DMS 273 (cell line): ENCODE measurements around the gene TTC21A.

Experiments used
- DNase-seq: peaks from one replicate; lab custom pipeline; 2025; ENCODE audit not compliant: unreplicated experiment; lab: John Stamatoyannopoulos, UW

The TTC21A gene

DNA sequence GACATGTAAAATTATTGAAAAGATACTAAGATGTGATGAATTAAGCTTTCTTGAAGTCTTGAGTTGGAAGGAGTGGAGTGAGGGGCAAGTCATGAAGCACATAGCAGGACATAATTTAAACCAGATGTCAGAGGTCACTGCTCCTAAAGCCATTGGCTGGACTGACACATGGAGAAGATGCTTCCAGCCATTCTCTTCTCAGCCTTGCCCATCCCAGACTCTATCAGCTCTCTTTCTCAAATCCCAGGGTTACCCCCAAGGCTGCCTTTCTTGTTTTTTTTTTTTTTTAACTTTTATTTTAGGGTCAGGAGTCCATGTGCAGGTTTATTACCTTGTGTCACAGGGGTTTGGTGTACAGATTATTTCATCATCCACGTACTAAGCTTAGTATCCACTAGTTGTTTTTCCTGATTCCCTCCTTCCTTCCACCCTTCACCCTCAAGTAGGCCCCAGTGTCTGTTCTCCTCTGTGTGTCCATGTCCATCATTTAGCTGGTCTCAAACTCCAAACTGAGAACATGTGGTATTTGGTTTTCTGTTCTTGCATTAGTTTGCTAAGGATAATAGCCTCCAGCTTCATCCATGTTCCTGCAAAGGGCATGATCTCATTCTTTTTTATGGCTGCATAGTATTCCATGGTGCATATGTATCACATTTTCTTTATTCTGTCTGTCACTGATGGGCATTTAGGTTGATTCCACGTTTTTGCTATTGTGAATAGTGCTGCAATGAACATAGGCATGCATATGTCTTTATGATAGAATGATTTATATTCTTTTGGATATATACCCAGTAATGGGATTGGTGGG is 66.0 kb downstream of the TTC21A start:
- DNase-seq, result no peak

DNA sequence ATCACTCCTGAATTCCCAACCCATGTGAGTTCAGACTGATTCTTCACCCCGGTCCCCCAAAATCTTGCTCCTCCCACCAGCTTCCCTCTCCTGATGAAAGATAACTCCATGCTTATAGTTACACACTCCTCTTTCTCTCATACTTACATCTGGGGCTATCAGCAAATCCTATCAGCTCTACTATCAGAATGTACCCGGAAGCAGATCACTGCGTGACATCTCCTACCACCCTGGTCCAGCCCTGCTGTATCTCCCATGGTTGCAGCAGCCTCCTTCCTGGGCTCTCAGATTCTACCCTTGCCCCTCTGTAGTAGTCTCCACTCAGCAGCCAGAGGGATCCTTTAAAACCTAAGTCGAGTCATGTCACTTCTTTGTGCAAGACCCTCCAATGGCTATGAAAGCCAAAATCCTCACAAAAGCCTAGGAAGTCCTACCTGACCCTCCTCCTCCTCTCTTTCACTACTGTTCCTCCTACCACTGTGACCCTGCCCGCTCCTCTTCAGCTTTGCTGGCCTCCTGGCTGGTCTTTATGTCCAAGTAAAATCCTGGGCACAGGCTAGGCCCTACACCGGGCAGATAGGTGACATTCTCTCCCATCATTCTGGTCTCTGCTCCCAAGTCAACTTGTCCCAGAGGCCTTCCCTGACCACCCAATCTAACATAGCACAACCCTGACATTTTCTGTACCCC is 68.7 kb downstream of the TTC21A start:
- DNase-seq, result peak; percentile 18

DNA sequence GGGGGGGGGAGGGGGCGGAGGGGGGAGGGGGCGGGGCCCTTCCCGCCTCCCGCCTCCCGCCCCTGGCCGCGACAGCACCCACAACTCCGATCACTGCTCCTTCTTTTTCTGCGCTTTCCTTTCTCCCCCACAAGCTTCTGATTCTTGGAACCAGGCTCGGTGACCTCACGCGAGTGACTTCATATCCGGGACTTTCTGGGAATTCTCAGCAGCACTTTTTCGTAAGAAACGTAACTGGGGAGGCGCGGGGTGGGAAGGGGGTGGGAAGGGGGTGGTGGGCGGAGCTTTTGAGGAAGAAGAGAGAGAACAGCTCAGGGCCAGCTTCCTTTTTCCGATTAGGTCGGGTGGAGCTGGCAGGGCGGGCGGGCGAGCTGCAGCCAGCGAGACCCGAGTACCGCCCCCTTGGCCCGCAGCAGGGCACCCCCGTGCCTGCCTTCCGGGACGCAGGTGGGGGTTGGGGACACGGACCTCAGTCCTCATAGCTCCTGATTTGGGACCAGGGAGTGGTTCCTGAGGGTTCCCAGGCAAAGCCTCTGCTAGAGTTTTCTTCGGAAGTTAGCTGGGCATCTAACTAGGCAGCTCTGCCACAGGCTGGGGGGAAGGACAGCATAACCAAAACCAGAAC is 70.3 kb downstream of the TTC21A start:
- peak; percentile 89 for DNase-seq

DNA sequence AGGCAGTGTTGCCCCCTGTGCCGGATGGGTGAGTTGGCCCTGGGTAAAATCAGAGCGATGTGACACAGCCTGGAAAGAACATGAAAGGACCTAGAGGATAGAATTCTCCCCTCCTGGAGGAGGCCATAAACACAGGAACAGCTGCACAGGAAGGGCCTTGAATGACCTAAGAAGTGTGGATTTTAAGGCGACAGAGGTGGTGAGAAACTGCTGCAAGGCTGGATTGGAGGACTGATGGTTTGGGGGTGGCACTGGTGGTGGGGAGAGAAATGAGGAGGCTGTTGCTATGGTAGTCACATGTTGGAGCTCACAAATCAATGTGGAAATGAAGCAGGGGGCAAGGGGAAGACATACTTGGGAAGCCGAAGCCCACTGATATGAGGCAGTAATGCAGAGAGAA is 71.1 kb downstream of the TTC21A start:
- peak; percentile 72 for DNase-seq

DNA sequence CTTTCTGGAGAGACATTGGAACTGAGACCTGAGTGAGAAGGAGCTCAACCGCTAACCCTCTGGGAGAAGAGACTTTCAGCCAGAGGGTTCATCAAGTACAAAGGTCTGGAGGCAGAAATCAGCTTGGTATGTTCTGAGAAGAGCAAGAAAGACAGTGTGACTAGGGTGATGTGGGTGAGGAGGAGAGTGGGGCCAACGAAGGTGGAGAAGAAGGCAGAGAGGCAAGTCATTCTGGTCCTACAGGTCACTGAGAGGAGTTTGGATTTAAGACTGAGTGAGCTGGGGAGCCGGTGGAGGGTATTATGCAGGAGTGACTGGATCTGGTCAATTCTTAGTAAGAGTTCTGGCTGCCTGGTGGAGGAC is 72.7 kb downstream of the TTC21A start:
- DNase-seq, result no peak

DNA sequence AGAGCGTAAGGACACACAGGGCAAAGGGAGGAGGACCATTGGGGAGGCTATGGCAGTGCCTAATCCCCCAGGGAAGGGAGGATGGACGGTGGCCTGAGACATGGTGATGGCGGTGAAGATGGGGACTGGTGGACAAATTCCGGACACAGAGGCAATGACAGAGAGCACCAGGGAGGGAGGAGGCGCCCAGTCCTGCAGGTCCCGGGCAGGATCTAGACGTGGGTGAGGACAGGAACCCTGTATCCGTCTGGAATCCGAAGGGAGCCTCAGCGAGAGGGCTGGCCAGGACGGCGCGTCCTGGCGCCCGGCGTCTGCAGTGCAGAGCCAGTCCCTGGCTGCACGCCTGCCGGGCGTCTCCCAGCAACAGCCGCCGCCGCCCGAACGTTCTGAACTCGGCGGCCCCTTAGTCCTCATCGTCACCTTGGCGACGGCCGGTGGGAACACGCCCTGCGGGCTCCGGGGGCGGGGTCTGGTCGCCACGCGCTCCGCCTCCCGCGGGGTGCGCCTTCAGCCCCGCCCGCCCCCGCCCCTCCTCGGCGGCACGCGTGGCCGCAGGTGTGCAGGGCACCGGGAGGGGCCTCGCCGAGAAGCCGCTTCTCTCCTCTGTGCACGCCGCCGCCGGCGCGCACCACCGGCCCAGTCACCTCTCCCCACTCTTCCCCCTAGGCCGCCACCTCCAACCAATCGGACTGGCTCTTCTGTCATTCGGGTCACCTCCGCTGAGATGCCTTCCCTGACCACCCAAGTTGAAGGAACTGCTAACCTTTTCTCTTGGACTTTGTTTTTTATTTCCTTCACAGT is 73.3 kb downstream of the TTC21A start:
- peak; percentile 95 for DNase-seq

DNA sequence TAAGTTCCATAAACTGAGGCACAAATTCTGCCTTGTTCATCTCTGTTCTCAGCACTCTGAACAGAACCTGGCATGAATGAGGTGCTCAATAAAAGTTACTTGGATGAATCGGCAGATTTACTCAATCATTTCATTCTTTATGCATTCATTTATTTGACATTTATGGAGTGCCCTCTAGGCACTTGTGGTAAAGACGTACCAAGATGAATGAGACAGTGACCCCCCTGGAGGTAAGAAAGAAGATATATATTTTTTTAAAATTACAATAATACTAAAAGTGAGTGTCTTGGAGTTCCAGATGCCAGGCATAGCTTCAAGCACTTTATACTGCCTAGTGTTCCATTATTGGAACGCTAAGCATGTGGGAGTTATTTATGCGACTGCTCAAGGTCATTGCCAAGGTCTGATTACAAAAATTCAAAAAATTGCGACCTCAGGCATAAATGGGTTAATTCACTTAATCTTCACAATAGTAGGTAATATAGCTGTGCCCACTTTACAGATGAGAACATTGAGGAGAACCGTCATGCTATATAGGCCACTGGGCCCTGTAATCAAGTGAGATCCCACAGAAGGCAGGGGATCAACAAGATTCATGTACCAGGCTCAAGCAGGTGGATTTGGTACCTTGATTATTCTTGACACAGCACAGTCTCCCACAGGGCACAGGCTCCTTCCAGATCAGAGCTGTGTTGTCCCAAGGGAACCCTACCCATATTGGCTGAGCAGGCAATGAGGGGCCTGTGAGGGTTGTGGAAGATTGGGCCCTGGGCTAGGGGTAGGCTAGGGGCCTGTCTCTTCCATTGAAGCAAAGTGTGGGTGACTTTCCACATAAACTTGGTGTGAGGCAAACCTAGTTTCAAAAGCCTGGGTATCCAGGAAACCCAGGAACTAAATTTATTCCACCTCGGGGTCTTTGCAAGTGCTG is 74.2 kb downstream of the TTC21A start:
- DNase-seq, result no peak

DNA sequence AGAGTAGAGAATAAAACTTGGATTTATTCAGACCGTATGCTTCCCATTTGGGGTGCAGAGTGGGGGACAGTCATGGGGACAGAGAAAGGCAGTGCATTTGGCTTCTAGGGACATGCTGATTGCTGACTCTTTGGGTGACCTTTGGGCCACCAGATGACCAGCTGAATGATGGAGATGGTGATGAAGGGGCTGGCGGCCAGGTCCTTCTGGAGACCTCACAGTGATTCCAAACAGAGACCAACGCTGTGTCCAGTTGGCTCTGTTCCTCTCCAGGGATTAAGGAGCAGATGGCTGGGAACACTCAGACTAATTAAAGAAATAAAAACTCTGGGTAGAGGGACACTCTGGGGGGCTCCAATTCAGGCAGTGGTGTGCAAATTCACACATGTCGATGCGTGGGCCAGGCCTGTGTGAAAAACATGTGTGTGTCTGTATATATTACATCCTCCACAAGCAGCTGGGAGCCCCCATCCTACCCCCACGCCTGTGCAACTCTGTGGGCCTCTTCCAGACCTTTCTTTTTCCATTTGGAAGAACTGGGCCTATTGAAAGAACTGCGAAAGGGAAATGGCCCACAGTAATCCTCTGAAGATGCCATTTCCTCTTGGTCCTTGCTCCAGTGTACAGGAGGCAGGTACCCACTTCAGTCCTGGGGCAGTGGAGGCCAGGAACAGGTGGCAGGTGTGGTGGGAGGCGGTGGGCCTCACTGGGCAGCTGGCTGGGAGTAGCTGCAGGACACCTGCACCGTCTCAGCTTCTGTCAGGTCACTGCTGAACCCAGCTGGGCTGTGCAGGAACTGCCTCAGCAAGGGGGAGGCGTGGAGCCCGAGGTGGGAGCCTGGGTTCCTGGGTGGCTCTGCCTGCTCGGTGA is 76.0 kb downstream of the TTC21A start:
- peak; percentile 75 for DNase-seq

DNA sequence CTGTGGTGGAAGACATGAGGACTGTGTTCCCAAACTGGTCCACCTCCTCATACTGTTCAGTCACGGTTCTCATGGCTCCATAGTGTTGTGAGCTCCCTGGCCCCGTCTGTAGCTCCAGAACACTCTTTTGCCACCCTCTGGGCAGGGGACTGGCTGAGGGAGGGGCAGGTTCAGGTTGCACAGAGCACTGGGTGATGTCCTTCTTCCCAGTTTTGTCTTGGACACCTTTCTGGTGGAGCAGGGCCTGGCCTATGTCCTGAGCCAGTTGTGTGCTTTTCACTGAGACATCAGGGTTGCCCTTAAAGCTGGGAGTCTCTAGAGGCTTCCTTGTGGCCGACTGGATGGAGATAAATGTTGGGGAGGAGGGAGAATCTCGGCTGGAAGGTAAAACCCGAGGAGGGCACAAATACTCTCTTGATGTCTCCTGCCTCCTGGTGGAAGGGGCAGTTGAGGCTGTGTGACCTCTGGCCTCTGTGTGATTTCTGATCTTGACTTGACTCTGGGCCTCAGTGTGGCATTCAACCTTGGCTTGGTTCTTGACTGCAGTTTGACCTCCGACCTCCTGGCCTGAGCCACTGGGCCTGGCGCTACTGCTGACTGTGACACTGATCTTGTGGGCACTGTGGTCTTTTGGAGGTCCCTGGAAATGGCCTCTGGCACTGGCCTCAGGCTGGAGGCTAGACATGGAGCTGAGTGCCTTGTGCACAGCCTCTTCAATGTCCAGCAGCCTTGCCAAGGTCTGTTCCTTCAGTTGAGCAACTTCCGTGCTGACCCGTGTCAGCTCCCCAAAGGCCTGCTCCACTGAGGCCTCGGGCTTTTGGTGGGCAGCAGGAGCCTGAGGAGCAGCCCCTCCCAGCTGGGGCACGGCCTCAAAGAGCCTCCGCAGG is 76.8 kb downstream of the TTC21A start:
- no peak for DNase-seq

DNA sequence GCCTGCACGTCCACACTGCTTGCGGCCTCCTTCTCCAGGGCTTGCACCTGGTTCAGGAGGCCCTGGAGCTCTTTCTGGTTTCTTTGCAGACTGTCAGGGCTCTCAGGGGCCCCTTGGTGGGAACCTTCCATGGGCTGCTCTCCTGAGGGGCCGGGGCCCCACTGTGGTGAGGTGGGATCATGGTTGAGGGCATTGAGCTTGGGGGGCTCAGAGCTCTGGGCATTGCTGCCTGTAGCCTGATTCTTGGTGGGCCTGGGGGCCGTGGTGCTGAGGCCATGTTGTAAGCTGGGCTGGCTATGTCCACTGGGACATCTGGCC is 77.4 kb downstream of the TTC21A start:
- no peak for DNase-seq

DNA sequence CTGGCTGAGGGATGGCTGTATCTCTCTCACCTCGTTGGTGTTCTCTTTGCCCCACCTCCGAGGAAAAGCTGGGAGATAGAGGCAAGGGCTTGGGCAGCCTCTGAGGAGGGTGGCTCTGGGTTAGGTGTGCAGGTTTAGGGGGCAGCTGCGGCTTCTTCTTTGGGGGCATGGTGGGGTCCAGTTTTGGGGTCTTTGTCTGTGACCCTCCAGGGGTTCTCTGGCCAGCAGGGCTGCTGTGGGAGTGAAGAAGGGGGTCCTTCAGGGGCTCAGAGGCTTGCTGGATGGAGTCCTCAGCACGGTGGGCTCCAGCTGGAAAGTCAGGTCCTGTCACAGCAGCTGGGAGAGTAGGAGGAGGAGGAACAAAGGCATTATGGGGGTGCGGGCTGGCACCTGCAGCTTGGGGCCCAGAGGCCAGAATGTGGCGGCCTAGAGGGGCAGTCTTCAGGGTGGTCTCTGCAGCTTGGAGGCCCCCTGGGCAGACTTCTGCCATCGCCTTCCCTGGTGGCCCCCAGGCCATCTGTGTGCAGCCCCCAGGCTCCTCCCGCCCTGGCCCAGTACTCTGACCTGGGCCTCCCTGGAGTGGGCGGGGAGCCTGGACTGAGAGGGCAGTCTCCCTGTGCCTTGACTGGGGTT is 78.0 kb downstream of the TTC21A start:
- DNase-seq, result no peak

DNA sequence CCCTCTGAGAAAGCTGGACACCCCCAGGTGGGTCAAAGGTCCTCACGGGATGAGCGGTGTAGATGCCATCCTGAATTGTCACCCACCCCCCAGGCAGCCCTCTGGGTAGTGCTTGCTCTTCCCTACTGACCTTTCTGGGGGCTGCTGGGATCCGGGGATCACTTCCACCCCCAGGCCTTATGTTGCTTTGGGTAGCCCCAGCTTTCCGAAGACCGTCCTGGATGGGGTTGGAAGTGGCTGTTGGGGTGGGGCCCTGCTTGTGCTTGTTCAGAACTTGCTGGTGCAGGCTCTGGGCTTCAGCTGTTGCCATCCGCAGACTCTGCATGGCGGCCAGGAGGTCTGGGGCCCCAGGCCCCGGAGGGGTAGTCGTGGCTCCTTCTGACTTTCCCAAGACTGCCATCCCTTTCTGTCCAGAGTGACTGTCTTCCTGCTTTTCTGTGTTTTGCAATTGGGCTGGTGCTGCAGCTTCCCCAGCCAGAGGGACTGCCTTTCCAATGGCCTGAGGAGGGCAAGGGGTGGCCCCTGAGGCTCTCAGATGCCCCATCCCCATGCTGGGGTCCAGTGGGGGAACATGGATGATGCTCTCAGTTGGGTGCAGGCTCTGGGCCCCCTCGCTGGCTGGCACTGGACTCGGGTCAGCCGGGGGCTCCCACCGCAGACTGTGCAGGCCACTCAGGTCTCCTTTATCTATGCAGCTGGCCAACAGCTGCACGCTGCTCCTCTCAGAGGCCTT is 78.6 kb downstream of the TTC21A start:
- DNase-seq, result no peak

DNA sequence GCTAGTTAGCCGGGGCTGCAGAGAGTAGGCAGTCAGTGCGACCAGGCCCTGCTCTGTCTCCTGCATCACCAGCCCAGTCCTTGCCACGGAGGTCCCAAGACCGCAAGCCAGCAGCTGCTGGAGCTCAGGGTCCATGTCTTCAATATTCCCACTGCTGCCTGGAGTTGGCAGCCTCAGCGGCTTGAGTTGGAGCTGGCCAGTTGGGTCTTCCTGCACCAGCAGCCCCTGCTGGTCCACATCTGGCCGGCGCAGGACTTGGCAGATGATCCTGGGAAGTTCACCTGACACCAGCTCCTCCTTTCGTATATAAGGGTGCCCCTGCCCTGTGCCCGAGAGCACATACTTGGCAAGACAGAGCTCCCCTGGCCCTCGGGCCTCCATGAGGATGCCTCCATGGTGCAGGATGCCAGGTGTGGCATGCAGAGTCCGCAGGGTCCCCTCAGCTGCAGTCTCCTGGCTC is 79.2 kb downstream of the TTC21A start:
- no peak for DNase-seq

DNA sequence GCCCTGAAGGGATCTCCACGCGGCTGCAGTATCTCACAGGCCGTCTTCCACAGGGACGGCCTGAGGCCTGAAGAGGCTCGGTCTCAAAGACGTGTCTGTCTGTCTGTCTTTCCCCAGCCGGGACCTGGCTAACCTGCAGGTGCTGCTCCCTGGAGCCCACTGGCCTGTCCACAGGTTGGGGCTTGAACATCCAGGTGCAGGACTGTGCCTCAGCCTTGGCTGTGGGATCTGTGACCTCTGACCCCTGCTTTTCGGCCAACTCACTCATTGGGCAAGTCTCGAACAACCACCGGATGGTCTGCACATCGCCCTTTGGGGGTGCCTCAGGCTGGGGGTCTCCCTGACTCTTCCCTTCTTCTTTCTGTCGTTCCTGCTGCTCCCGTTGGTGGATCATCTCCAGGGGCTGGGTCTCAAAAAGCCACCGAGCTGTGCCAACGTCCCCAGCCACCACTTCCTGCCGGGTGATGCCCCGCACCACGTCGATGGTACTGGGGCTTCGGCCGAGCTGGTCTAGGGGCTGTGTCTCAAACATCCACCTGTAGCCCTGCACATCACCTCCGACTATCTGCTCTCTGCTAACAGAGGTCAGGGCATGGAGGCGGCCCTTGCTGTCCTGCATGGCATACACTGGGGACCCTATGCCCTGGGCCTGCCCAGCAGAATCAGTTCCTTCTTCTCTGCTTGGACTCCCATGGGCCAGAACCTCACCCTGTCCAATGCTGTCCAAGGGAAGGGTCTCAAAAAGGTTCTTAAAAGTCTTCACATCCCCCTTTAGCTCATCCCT is 80.1 kb downstream of the TTC21A start:
- no peak for DNase-seq
